ENCODE measurements around the gene LHFPL6. TPM values are rescaled to one million over a fixed set of nuclear protein-coding genes. Genes with fewer than 3 reads are reported as not detected.

The LHFPL6 gene
- total and polyA plus RNA-seq, 10 of the 15 experiments (the other 5 are each of a cell fraction or from before 2014, with no cell fraction given) = 0.11 to 4.6 (median 0.41) TPM

DNA sequence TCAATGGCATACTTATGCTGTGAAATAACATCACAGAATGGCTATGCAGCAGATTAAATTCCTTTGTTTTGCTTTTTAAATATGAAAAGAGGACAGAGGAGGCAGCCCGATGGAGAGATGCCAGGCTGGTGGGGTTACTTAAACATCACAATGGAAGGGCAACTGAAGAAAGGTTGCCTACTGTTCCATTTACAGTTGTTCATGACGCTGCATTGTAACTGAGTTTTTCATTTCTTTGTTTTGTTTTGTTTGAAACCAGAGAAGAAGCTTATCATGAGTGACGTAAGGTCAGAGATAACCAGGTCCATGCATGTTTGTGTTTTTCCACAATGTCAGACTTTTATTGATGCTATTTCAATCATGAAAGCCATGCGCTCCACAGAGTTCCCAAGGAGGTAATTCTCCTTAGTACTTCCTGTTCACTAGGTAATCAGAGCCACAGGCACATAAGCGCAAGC, 273.8 kb downstream of the LHFPL6 start:
- POLR2A ChIA-PET = no interaction called here
- no peaks in the 10 kb centered on the region for H3K36me3 ChIP-seq (ENCODE audit: control insufficient read depth in 2 of 2, insufficient read depth in 2 of 2, low read length in 1 of 2)
- RAD21 ChIA-PET (ENCODE audit: unreplicated experiment) = no interaction called here

More for the DNA sequence above, 273.8 kb downstream of the LHFPL6 start:
- Histone ChIP-seq H3K4me1 (ENCODE audit: control insufficient read depth, insufficient read depth, low read length) (no peaks in the 10 kb centered on the region), H3K4me3 (no peak overlapping the region), H3K9me3 (replicated peaks; ENCODE audit: control insufficient read depth, insufficient read depth, low read length) (no peaks in the 10 kb centered on the region), H3K27ac (ENCODE audit: control insufficient read depth, insufficient read depth) (no peak overlapping the region), H4K20me1 (ENCODE audit: control insufficient read depth, insufficient read depth) (no peaks in the 10 kb centered on the region), H2AFZ (ENCODE audit: control insufficient read depth, low read depth, low read length) (no peak overlapping the region), H3K79me2 (ENCODE audit: control insufficient read depth, insufficient read depth, low read length) (no peaks in the 10 kb centered on the region), H3K4me2 (ENCODE audit: control insufficient read depth, insufficient read depth) (no peak overlapping the region), H3K9ac (ENCODE audit: control insufficient read depth, insufficient read depth, low read length) (no peak overlapping the region), H3K27me3 (replicated peaks in 1 of 2; ENCODE audit: control insufficient read depth in 2 of 2, insufficient read depth in 2 of 2, low read length in 1 of 2) (no peaks in the 10 kb centered on the region)
- 55% methylated on average over 5 of the region's 5 CpGs for WGBS (ENCODE audit: insufficient coverage, insufficient replicate concordance, low lambda C conversion rate, missing lambda C conversion rate)
- ChIA-PET SMC1A (ENCODE audit: uncharacterized antibody, unreplicated experiment) (no interaction called here), CTCF (no interaction called here)
- no peak for TF ChIP-seq STAT1 (conservative IDR thresholded peaks at IDR 0.05)
- no peak for TF ChIP-seq BMI1 (IDR thresholded peaks at IDR 0.05; ENCODE audit: borderline replicate concordance)
- no peak for TF ChIP-seq IRF4 (IDR thresholded peaks at IDR 0.05; ENCODE audit: low read depth, low read length)
- TF ChIP-seq CHD1 (IDR thresholded peaks at IDR 0.05; ENCODE audit: low read depth, low read length) = no peak
- no peak for TF ChIP-seq MYC (IDR thresholded peaks at IDR 0.05; ENCODE audit: insufficient read depth, insufficient read length, insufficient replicate concordance, low read length, severe bottlenecking)
- TF ChIP-seq, protein P1, sequence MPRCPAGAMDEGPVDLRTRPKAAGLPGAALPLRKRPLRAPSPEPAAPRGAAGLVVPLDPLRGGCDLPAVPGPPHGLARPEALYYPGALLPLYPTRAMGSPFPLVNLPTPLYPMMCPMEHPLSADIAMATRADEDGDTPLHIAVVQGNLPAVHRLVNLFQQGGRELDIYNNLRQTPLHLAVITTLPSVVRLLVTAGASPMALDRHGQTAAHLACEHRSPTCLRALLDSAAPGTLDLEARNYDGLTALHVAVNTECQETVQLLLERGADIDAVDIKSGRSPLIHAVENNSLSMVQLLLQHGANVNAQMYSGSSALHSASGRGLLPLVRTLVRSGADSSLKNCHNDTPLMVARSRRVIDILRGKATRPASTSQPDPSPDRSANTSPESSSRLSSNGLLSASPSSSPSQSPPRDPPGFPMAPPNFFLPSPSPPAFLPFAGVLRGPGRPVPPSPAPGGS (IDR thresholded peaks at IDR 0.05; ENCODE audit: borderline replicate concordance, insufficient read depth, low read depth, low read length, poor library complexity, severe bottlenecking) = no peak
- no peak for TF ChIP-seq SUPT20H (IDR thresholded peaks at IDR 0.05; ENCODE audit: borderline replicate concordance, control insufficient read depth, low read depth, low read length)
- no peak for TF ChIP-seq ESRRA (IDR thresholded peaks at IDR 0.05; ENCODE audit: low read length)
- TF ChIP-seq STAT3 (IDR thresholded peaks at IDR 0.05; ENCODE audit: low read depth, low read length) = no peak
- TF ChIP-seq, protein P2, sequence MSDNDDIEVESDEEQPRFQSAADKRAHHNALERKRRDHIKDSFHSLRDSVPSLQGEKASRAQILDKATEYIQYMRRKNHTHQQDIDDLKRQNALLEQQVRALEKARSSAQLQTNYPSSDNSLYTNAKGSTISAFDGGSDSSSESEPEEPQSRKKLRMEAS (IDR thresholded peaks at IDR 0.05; ENCODE audit: low read depth, low read length) = no peak
- no peak for TF ChIP-seq FOXK2 (IDR thresholded peaks at IDR 0.05)
- TF ChIP-seq IKZF2 (IDR thresholded peaks at IDR 0.05) = no peak
- TF ChIP-seq CREB1 (IDR thresholded peaks at IDR 0.05; ENCODE audit: low read depth) = no peak
- no peak for TF ChIP-seq ZNF217 (IDR thresholded peaks at IDR 0.05)
- TF ChIP-seq SREBF1 (IDR thresholded peaks at IDR 0.05; ENCODE audit: low read length) = no peak
- no peak for TF ChIP-seq RUNX3 (IDR thresholded peaks at IDR 0.05; ENCODE audit: low read length)
- TF ChIP-seq, protein P3, sequence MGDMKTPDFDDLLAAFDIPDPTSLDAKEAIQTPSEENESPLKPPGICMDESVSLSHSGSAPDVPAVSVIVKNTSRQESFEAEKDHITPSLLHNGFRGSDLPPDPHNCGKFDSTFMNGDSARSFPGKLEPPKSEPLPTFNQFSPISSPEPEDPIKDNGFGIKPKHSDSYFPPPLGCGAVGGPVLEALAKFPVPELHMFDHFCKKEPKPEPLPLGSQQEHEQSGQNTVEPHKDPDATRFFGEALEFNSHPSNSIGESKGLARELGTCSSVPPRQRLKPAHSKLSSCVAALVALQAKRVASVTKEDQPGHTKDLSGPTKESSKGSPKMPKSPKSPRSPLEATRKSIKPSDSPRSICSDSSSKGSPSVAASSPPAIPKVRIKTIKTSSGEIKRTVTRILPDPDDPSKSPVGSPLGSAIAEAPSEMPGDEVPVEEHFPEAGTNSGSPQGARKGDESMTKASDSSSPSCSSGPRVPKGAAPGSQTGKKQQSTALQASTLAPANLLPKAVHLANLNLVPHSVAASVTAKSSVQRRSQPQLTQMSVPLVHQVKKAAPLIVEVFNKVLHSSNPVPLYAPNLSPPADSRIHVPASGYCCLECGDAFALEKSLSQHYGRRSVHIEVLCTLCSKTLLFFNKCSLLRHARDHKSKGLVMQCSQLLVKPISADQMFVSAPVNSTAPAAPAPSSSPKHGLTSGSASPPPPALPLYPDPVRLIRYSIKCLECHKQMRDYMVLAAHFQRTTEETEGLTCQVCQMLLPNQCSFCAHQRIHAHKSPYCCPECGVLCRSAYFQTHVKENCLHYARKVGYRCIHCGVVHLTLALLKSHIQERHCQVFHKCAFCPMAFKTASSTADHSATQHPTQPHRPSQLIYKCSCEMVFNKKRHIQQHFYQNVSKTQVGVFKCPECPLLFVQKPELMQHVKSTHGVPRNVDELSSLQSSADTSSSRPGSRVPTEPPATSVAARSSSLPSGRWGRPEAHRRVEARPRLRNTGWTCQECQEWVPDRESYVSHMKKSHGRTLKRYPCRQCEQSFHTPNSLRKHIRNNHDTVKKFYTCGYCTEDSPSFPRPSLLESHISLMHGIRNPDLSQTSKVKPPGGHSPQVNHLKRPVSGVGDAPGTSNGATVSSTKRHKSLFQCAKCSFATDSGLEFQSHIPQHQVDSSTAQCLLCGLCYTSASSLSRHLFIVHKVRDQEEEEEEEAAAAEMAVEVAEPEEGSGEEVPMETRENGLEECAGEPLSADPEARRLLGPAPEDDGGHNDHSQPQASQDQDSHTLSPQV (IDR thresholded peaks at IDR 0.05) = no peak
- no peak for TF ChIP-seq MXI1 (IDR thresholded peaks at IDR 0.05; ENCODE audit: low read depth, low read length)
- TF ChIP-seq, protein P4, sequence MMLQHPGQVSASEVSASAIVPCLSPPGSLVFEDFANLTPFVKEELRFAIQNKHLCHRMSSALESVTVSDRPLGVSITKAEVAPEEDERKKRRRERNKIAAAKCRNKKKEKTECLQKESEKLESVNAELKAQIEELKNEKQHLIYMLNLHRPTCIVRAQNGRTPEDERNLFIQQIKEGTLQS (IDR thresholded peaks at IDR 0.05; ENCODE audit: borderline replicate concordance, extremely low read depth, low read depth, low read length) = no peak
- BruUV-seq (replicated peaks) = no TSS peak
- ATAC-seq (no peak), DNase-seq (ENCODE audit: low read depth, low spot score) (no peak), FAIRE-seq (no peak)
- in situ Hi-C loops (cut with MboI) = no loop called here
- intact Hi-C loops (cut with micrococcal nuclease; ENCODE audit: unreplicated experiment) = no loop called here
